GM20000 (cell line): ENCODE data around the gene RFX8.

ENCODE experiments used
- DNase-seq: peaks from one replicate; pipeline ENCODE4 v3.0.0; 2012; ENCODE audit warnings: low spot score
- CTCF ChIP-seq: IDR thresholded peaks from 2 replicates; pipeline ENCODE4 v1.5.1; 2012; ENCODE audit warnings: mild to moderate bottlenecking, control low read depth; ENCODE audit errors: extremely low read depth, missing control alignments

RFX8 gene

GRCh38 chr2:101502095-101502494, 27.2 kb upstream of the RFX8 start:
- no peak for TF ChIP-seq CTCF

GRCh38 chr2:101501443-101501842, 26.5 kb upstream of the RFX8 start:
- DNase-seq, result no peak
- TF ChIP-seq CTCF, result no peak

More at GRCh38 chr2:101502095-101502494, 27.2 kb upstream of the RFX8 start:
- DNase-seq, result no peak

GRCh38 chr2:101500860-101501259, 25.9 kb upstream of the RFX8 start:
- DNase-seq, result no peak
- TF ChIP-seq CTCF, result no peak

GRCh38 chr2:101500180-101500579, 25.3 kb upstream of the RFX8 start:
- no peak for DNase-seq
- TF ChIP-seq CTCF, result no peak

GRCh38 chr2:101496279-101496678, 21.4 kb upstream of the RFX8 start:
- TF ChIP-seq CTCF, result no peak
- no peak for DNase-seq

GRCh38 chr2:101492936-101493473, 18.1 kb upstream of the RFX8 start:
- DNase-seq, result no peak
- TF ChIP-seq CTCF, result no peak

GRCh38 chr2:101486994-101487393, 12.1 kb upstream of the RFX8 start:
- no peak for DNase-seq
- no peak for TF ChIP-seq CTCF
